HG02885 (cell line): ENCODE results near the gene PPP6R3.
A peak's percentile ranks its signal among the peaks of the same experiment; 100 is the strongest.
"Not testable (repeated sequence)": the region's sequence is repeated elsewhere in the genome, so short reads cannot be mapped to it uniquely, and the experiment has no call there.

Experiments
- ATAC-seq: cut with Tn5 transposase; IDR thresholded peaks from one replicate; pipeline ENCODE4 v1.9.1; 2021; ENCODE audit warnings: mild to moderate bottlenecking; ENCODE audit not compliant: unreplicated experiment, poor library complexity

The PPP6R3 gene

DNA sequence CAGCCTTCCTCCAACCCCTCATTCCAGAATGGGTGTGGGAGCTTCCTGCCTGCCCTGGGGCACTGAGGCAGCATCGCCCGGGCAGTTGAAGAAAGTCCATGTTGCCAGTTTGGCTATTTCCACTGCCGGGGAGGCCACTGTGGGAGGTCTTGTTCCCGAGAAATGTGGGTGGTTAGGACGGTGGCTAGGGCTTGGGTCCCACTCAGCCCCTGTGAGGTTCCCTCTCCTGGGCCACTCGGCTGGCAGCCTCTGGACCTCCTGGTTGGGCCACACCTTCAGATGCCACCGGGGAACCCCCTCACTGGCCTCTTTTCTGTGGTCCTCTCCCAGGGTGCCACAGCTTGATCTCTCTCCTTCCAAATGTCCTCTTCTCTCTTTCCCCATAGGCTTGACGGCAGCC, 5.1 kb upstream of the PPP6R3 start:
- ATAC-seq: no peak

DNA sequence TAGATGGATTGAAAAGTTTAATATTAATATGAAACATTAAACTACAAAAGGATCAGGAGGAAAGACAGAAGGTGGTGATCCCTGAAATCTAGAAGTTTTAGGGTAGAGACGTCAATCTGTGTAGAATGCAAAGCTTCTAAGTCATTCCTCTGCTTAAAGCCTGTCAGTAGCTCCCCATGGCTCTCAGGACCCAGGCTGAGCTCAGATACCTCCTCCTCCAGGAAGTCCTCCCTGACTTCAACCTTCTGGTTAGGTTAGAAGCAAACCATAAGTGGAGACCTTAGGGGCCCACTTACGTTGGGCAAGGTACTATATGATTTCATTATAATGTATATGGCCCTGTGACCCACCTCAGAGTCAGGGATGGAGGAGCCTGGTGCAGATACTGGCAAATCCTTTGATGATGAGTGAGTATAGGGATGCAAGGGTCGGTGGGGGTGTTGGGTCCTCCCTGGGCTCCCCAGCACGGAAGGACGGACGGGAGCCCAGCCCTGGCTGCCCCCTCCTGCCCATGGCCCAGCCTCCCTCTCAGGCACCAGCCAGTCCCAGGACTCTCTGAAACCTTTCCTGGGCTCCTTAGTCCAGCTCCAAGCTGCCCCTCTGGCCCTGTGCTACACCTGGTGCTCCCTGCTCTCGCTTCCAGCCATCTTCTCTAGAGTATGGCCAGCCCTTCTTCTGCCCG, 3.2 kb upstream of the PPP6R3 start:
- no peak for ATAC-seq

DNA sequence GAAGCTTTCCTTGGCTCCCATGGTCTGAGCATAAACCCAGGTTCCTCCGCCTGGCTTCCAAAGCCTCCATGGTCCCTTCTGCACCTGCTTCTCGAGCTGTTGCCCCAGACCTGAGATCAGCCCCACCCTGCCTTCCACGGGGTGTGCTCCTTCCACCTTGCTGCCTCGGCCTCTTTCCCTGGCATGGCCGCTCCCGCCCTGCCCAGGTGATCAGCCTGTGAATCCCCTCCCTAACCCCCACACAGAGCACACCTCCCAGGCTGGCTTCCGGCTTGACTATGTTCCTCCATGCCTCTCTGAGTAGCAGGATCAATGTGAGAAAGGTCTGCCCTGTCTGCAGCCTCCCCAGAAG, 2.7 kb upstream of the PPP6R3 start:
- no peak for ATAC-seq

DNA sequence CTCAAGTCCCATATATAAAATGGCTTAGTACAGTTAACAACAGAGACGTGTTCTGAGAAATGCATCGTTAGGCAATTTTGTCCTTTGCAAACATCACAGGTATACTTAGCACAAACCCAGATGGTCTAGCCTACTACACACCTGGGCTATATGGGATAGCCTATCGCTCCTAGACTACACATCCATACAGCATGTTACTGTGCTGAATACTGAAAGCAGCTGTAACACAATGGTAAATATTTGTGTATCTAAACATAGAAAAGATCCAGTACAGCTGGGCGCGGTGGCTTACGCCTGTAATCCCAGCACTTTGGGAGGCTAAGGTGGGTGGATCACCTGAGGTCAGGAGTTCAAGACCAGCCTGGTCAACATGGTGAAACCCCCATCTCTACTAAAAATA, 2.2 kb upstream of the PPP6R3 start:
- not testable (repeated sequence) for ATAC-seq

DNA sequence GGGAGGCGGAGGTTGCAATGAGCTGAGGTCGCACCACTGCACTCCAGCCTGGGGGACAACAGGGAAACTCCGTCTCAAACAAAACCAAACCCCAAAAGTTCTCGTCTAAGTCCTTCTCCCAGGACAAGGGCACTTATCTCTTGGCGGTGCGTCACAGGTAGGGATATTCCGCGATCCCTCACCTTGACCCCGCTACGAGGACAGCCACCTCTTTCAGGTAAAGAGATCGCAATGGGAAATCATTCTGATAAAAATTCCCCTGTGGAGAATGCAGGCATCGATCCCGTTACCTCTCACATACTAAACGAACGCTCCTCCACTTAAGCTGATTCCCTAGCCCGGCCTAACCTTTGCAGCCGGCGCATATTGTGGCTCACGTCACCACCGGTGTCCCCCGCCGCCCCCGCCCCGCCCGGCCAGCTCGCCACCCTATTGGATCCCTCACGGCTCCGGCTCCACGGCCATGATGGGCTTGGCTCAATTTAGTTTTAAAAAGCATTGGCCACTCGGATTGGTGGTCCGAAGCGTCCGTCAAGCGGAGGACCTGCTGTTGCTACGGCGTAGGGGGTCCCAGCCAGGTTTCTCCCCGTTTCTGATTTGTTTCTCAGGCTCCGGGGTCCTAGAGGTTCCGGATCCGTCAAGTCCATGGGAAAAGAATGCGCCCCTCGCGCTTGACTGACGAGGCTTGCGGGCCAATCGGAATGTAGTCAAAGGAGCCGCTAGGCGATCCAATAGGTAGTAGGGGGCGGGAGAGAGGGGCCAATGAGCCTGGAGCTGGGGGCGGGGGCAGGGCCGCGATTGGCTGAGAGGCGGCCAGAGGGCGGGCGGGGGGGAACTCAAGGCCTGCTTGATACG, 439 bp upstream of the PPP6R3 start:
- peak; percentile 86 for ATAC-seq

DNA sequence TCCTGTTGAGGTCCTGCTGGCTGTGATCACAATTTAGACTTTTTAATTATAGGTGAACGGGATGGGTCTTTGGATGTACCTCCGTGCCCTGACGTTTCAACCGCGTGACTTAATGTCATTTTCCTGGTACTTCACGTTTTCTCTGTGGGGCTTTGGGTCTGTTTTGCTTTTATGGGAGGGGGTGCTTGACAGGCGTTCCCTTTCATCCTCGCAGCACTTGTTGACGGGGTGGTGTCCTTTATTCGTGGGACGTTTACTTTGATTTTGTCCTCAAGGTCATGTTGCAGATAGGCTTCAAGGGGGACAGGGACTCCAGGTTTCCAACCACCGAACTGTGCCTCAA, 994 bp downstream of the PPP6R3 start:
- no peak for ATAC-seq

DNA sequence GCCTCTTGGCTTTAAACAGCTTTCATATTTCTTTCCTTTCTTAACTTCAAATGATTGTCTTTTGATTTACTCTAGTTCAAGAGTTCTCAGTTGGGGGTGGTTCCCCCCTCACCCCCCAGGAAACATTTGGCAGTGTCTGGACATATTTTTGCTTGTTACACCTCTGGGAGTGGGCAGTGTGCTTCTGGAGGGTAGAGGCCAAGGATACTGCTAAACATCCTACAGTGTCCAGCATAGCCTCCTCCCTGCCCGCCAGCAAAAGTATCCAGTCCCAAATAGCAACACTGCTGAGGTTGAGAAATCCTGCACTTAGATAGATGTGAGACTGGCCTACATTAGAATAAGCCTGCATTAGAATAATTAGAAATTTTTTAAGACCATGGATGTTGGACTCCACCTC, 3.2 kb downstream of the PPP6R3 start:
- no peak for ATAC-seq

DNA sequence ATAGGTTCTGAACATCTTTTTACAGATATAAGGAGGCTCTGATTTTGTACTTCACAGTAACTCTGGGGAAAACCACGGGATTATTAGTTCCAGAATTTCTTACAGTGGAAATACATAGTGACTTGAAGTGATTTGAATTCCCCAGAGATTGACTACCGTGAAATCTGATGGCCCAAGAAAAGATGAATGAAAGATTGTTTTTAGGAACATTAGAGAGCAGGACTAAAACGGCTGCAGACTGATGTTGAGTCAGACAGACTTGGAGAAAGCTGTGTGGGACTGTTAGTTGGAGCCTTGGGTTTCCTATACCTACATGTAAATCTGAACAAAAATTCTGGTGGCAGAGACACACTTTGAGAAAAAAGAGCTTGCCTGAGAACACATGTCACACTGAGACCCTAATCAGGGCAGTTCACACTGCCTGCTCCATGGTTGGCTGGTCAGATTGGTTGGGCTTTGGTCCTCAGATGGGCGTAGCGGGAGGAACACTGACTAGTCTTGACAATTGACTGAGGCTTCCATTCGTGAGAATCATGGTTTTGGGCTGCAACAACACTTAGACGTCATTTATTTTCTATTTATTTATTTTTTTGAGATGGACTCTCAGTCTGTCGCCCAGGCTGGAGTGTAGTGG, 6.8 kb downstream of the PPP6R3 start:
- ATAC-seq: no peak

DNA sequence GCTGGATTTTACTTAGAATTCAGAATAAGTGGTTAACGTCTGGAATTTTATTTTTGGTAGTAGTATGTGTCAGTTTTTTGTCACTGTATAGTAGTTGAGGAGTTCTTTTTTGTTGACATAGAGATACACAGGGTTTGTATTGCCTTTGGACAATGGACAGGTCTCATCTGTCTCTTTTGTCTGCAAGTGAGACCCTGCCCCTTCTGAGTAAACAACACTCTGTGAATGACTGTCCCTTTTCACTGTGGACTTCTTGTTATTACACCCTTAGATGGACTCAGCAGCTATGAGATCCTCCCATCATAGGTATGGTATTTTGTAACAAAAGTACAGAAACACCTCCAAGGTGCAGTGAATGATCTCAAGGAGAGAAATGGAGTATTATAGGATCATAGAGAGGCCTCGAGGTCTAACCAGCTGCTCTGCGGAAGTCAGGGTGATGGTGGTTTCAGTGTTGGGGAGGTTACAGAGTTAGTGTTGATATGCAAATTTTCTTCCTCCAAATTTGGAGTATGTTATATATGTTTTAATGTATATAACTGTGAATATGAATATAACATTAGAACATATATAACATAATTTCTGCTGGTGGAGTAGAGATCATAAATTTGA, 7.8 kb downstream of the PPP6R3 start:
- no peak for ATAC-seq

DNA sequence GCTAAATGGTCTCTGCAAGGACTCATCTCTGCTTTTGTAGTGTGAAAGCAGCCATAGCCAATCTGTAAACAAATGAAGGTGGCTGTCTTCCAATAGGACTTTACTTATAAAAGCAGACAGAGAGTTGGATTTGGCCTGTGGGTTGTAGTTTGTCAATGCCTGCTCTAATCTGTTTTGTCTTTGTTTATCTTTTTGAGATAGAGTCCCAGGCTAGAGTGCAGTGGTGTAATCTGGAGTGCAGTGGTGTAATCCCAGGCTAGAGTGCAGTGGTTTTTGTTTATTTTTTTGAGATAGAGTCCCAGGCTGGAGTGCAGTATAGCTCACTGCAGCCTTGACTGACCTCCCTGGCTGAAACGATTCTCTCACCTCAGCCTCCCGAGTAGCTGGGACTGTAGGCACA, 8.6 kb downstream of the PPP6R3 start:
- ATAC-seq: no peak

DNA sequence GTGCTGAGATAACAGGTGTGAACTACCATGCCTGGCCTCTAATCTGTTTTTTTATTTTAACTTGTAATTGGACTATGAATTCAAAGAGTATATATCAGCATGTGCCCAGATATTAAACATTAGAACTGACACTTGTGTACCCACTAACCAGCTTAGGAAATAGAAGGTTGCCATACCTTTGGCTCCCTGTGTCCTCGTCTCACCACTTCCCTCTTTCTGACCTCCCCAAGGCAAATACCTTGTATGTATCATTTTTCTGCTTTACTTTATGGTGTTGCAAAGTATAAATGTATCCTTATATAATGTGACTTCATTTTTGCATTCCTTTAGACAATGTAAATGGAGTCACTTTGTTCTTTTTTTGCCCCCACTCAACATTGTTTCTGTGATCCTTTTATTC, 9.1 kb downstream of the PPP6R3 start:
- ATAC-seq: no peak

DNA sequence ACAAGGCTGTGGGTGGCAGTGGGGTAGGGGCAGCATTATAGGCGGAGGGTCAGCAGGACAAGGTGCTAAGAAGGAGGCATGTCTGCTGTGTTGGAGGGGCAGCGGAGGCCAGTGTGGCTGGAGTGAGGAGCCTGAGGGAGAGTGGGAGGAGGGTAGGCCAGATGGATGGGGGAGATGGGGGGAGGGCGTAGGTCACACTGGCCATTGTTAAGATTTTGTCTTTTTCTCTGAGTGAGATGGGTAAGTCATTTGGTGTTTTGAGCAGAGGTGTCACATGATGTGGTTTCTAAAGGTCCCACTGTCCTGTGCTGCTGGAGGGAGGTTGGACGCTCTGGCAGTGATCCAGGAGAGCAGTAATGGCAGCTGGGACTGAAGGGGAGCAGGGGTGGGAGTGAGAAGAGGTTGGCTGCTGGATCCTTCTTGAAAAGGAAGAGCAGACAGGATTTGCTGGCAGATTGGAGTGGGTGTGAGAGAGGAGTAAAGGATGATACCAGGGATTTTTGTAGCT, 9.8 kb downstream of the PPP6R3 start:
- ATAC-seq: no peak

DNA sequence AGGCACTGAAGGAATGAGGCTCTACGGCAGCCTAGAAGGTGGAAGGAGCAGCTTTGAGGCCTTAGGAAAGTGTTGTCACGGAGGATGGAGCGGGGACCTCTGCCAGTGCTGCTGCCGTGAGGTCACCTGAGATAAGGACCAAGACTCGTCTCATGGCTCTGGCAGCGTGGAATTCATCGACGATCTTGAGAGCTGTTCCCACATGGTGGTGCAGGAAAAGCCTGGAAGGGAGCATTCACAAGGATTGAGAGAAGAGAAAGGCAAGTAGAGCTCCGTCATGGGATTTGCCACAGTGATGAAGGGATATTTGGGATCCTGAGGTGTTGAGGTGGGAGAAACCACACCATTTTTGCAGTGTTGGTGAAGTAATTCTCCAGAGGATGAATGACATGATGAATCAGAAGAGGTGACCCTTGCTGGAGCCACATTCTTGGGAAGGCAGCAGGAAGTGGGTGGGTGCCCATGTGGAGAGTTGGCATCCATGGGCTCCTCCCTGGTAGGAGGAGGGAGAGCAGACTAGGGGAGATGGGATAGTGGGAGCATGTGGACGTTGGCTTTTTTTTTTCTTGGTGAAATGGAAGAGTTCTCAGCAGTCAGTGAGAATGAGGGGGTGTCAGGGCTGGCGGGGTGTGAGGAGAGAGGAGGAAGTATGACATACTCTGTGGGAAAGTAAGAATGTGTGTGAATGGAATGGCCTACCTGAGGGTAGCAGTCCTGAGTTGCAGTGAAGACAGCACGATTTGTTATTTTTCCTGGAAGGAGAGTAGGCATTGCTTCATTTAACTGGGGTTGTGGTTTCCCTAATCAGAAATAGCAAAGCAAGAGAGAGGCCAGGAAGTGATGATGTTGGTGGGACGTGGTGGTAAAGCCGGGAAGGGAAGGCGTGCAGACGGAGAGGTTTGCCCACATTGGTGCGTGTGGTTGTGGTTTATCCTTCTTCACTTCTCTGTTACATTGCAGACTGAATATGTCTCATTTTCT, 11.1 kb downstream of the PPP6R3 start:
- ATAC-seq: no peak

DNA sequence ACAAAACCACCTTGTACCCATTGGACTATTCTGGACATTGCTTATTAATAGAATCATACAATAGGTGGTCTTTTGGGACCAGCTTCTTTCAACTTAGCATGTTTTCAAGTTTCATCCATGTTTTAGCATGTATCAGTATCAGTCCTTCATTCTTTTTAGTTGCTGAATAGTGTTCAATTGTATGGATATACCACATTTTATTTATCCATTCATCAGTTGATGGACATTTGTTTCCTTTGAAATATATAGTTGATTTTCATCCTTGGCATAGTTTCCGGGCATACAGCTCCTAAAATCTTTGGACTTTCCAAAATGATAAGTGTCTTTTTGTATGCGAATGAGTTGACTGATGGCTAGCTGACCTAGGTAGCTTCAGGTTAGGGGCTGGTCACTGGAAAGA, 12.2 kb downstream of the PPP6R3 start:
- no peak for ATAC-seq

DNA sequence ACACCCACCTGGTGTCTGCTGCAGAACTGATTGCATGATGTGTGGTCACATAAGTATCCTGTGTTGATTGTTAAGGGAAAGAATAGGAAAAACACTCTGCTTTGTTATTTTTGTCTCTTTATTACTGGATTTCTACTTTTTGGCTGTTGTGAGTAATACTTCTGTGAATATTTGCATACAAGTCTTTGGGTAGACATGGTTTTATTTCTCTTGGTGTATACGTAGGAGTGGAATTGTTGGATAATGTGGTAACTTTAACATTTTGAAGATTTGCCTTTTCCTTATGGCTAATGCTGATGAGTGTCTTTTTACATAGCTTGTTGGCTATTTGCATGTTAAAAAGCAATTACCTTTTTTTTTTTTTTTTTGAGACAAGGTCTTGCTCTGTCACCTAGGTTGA, 13.1 kb downstream of the PPP6R3 start:
- ATAC-seq: no peak

DNA sequence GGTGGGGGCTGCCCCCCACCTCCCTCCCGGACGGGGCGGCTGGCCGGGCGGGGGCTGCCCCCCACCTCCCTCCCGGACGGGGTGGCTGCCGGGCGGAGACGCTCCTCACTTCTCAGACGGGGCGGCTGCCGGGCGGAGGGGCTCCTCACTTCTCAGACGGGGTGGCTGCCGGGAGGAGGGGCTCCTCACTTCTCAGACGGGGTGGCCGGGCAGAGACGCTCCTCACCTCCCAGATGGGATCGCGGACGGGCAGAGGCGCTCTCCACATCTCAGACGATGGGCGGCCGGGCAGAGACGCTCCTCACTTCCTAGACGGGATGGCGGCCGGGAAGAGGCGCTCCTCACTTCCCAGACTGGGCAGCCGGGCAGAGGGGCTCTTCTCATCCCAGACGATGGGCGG, 15.1 kb downstream of the PPP6R3 start:
- ATAC-seq: not testable (repeated sequence)

DNA sequence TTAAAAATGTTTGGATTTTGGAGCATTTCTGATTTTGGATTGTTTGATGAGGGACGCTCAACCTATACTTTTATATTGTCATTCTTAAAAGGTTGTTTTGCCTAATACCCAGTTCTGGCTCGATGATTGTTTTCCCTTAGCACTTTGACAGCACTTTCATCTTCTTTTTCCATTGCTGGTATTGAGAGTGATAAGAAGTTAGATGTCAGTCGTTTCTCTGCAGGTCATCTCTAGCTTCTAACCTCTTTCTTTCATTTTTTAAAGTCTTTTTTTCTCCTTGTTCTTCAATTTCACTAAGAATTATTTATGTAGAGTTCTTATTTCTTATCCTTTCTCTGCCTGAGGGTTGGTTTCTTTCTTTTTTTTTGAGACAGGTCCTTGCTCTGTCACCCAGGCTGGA, 18.8 kb downstream of the PPP6R3 start:
- no peak for ATAC-seq

DNA sequence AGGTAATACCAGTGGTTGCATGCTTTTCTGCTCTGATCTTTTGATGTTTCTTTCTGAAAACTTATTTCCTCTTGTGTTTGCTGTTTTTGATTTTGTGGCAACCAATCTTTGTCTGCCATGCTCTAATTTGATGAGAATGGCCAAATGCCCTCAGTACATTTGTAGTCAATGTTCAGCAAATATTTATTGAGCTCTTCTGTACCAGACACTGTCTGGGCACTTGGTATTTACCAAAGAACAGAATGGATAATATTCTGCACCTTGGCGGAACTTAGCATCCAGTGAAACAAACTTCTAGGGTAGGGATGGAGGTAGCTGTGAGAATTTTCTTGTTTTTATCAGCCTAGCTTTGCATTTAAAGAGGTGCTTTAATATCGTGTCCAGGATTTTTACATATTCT, 19.6 kb downstream of the PPP6R3 start:
- ATAC-seq: no peak

DNA sequence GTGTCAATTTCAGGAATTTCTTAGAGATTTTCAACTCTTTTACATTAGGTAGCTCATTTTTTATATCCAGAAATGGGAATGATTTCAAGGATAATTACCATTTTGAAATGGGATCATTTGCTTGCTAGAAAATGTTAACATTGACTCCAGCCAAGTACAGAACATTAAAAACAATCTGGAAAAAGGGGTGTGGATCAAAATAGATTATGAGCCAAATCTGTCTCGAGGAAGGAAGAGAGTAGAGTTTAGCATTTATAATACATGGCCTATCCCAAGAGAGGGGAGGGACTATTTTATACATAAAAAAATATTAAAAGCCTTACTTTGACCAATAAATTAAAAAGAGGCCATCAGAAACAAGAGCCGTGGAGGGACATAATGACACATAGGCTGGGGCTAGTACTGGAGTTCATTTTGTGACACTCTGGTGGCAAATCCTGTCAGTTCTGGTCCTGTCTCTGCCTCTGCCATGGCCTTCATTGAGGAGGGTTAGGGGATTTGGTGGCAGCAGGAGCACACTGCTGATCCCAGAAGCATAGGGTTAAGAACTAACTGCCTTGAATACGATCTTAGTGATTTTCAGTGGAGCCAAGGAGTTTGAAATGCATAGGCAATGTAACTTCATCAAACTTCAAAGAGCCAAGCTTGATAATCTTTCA, 20.4 kb downstream of the PPP6R3 start:
- ATAC-seq: no peak
